ENCODE measurements around the gene RASGRF2.

Gene RASGRF2

DNA sequence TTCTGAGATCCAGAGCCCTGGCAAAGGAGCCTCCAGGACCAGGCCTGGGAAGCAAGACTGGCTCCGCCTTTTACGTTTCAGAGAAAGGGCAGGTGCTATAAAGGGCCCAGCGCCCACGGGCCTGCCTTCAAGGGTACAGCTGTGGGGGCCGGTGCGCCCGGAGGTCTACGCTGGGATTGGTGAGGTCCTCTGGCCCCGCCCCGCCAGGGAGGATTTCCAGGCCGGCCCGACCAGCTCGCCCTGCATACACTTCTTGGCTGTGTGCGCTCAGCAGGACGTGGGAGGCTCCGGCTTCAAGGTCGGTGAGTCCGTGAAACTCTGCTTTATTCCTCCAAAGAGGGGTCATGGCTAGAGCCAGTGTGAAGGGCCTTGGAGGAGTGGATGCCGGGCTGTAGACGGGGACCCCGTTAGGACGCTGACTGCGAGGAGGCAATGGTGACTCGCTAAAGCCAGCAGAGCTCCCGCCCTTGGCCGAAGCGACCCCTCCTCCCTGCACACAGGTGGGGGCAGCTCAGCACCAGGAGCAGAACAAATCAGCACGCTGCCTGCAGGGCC lies 273.0 kb downstream of the RASGRF2 start, which contains the start of gene CKMT2:
Gene CKMT2, plus strand, starts transcription at position 243 of the 555 bp plus-strand sequence. CDS start 17,811 bp downstream, outside the sequence.
- Histone ChIP-seq H3K27me3 (ENCODE audit: control insufficient read depth, insufficient read depth, low read length) (no peaks in the 10 kb centered on the region), H3K9ac (ENCODE audit: low read length) (peak within 1 kb of the TSS; percentile 63), H3K4me1 (ENCODE audit: control insufficient read depth, insufficient read depth, low read length) (no peaks in the 10 kb centered on the region), H3K36me3 (ENCODE audit: control insufficient read depth, insufficient read depth, low read length) (no peaks in the 10 kb centered on the region), H3K4me3 (ENCODE audit: low read length) (peak within 1 kb of the TSS; percentile 32), H3K9me3 (ENCODE audit: control insufficient read depth, low read length) (no peaks in the 10 kb centered on the region)

DNA sequence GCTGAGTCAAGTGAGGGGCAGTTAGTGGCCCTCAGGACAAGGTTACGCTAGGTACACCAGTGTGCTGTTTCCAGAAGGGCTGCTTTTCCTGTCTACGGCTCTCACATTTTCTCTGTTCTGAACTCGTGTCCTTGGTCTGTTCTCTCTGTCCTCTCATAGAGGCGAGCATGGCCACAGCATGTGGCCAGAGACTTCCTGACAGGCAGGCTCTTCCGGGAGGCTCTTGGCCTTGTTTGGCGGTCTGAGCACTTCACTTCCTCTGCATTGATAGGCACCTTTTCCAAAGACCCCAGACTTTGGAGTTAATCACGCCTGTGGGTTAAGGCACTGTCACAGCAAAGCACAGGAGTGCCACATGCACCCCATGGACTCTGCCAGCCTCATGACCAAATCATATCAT lies 274.1 kb downstream of the RASGRF2 start:
- H3K27me3 ChIP-seq (ENCODE audit: control insufficient read depth, insufficient read depth, low read length): no peaks in the 10 kb centered on the region
- no peaks in the 10 kb centered on the region for H3K36me3 ChIP-seq (ENCODE audit: control insufficient read depth, insufficient read depth, low read length)
- H3K4me1 ChIP-seq (ENCODE audit: control insufficient read depth, insufficient read depth, low read length): no peaks in the 10 kb centered on the region
- H3K4me3 ChIP-seq (ENCODE audit: low read length): no peak overlapping the region
- no peaks in the 10 kb centered on the region for H3K9me3 ChIP-seq (ENCODE audit: control insufficient read depth, low read length)
- H3K9ac ChIP-seq (ENCODE audit: low read length): no peak overlapping the region

DNA sequence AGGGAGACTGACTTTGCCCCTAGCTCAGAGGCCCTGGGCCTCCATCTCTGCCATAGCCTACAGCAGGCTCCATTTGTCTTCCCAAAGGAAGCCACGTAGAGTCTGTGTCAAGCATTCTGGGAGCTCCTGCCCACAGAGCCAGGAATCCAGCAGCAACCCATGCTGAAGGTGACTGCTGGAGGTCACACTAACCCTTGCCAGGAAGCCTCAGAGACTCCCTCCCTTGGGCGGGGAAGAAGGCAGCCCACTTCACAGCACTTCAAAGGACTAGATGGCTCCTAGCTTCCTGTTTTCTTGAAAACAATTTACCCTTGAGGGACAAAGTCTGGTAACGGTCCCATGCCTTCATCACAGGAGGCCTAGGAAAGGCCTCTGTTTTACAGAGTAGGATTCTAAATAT lies 274.6 kb downstream of the RASGRF2 start:
- Histone ChIP-seq H3K4me1 (ENCODE audit: control insufficient read depth, insufficient read depth, low read length) (no peaks in the 10 kb centered on the region), H3K27me3 (ENCODE audit: control insufficient read depth, insufficient read depth, low read length) (no peaks in the 10 kb centered on the region), H3K36me3 (ENCODE audit: control insufficient read depth, insufficient read depth, low read length) (no peaks in the 10 kb centered on the region), H3K9me3 (ENCODE audit: control insufficient read depth, low read length) (no peaks in the 10 kb centered on the region), H3K4me3 (ENCODE audit: low read length) (no peak overlapping the region), H3K9ac (ENCODE audit: low read length) (no peak overlapping the region)

DNA sequence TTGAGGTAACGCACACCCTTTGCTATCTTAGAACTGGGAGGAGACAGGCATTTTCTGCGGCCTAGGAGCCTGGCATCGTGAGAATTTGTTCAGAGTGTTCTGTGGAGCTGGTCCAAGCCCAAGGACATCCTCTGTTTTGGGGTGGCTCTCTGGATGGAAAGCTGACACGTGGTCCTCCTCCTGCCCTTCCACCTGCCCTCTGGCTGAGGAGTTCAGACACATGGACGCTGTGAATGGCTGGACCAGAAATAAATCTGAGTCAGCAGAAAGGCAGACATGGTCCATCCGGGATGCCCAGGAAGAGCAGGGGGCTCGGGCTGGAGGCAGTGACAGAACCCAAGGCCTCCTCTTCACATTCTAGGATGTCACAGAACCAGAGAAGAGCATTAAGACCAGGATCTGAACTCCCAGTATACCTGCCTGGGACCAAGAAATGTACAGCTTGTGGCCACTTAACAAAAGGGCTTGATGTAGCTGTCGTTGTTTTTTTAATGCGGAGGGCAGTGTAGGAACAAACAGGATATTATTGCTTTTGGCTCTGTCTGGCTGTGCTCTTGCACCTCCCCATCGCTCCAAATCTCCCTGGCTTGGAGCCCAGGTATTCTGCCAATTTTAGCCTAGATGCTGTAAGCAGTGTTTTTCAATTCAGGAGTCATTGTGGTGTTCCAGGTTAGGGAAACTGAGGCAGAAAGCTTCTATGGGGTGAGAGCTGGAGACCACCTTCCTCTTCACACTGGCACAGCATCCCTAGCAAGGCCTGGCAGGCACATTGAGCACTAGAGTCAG lies 275.3 kb downstream of the RASGRF2 start:
- H3K36me3 ChIP-seq (ENCODE audit: control insufficient read depth, insufficient read depth, low read length): no peaks in the 10 kb centered on the region
- no peaks in the 10 kb centered on the region for H3K27me3 ChIP-seq (ENCODE audit: control insufficient read depth, insufficient read depth, low read length)
- no peaks in the 10 kb centered on the region for H3K9me3 ChIP-seq (ENCODE audit: control insufficient read depth, low read length)
- H3K4me1 ChIP-seq (ENCODE audit: control insufficient read depth, insufficient read depth, low read length): no peaks in the 10 kb centered on the region
- no peak overlapping the region for H3K4me3 ChIP-seq (ENCODE audit: low read length)
- no peak overlapping the region for H3K9ac ChIP-seq (ENCODE audit: low read length)

DNA sequence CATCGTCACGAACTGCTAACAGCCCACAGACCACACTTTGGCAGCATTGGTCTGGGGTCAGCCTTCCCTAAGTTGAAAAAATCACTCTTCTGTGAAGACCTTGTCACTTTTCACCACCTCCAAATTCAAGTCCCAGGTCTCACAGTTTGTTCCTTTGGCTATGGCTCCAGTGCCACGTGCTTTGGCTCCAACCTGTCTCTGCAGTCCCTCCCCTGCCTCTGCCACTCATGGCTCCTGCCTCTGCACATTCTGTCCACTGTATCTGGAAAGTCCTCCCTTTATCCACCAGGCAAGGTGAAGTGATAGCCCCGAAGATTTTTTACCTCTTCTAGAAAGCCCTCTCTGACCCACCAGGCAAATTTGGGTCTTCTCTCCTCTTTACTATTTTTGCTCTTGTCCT lies 278.3 kb downstream of the RASGRF2 start:
- H3K27me3 ChIP-seq (ENCODE audit: control insufficient read depth, insufficient read depth, low read length): no peaks in the 10 kb centered on the region
- no peak overlapping the region for H3K4me3 ChIP-seq (ENCODE audit: low read length)
- H3K9ac ChIP-seq (ENCODE audit: low read length): no peak overlapping the region
- H3K9me3 ChIP-seq (ENCODE audit: control insufficient read depth, low read length): no peaks in the 10 kb centered on the region
- no peaks in the 10 kb centered on the region for H3K4me1 ChIP-seq (ENCODE audit: control insufficient read depth, insufficient read depth, low read length)
- no peaks in the 10 kb centered on the region for H3K36me3 ChIP-seq (ENCODE audit: control insufficient read depth, insufficient read depth, low read length)

DNA sequence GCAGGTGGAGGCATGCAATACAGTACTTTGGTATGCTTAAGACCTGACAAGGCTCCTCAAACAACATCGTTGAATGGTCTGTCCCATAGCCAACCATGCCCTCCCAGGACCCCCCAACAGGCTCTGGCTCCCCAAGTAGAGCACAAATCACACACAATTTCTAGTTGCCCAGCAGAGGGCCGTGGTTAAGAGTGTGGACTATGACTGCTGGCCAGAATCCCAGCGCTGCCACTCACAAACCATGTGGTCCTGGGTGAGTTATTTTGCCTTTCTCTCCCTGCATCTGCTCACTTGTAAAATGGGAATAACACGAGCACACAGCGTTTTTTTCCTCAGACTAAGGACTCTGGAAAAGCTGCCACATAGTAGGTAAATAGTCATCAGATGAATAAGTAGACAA lies 279.4 kb downstream of the RASGRF2 start:
- Histone ChIP-seq H3K36me3 (ENCODE audit: control insufficient read depth, insufficient read depth, low read length) (no peaks in the 10 kb centered on the region), H3K27me3 (ENCODE audit: control insufficient read depth, insufficient read depth, low read length) (no peaks in the 10 kb centered on the region), H3K4me3 (ENCODE audit: low read length) (no peak overlapping the region), H3K9ac (ENCODE audit: low read length) (no peak overlapping the region), H3K4me1 (ENCODE audit: control insufficient read depth, insufficient read depth, low read length) (peaks cover 4% of the 10 kb centered on the region), H3K9me3 (ENCODE audit: control insufficient read depth, low read length) (no peaks in the 10 kb centered on the region)

DNA sequence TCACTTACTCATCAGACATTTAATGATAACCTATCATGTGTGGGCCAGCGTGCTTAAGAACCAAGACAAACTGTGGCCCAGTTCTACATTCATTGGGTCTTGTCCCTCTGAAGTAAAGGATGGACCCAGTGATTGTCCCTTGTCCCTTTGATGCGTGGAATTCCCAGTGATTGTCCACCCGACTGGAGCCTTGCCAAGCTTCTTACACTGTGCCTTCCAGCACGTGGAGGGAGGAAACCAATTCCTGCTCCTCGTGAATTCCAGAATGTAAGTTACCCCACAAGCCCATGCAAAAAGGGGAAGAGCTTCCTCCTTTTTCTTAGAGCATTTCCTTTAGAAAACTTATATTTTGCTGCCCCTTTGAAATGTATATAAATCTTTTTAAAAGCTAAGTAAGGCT lies 280.8 kb downstream of the RASGRF2 start:
- Histone ChIP-seq H3K4me1 (ENCODE audit: control insufficient read depth, insufficient read depth, low read length) (peaks cover 17% of the 10 kb centered on the region), H3K4me3 (ENCODE audit: low read length) (no peak overlapping the region), H3K9ac (ENCODE audit: low read length) (no peak overlapping the region), H3K9me3 (ENCODE audit: control insufficient read depth, low read length) (no peaks in the 10 kb centered on the region), H3K27me3 (ENCODE audit: control insufficient read depth, insufficient read depth, low read length) (no peaks in the 10 kb centered on the region), H3K36me3 (ENCODE audit: control insufficient read depth, insufficient read depth, low read length) (no peaks in the 10 kb centered on the region)

DNA sequence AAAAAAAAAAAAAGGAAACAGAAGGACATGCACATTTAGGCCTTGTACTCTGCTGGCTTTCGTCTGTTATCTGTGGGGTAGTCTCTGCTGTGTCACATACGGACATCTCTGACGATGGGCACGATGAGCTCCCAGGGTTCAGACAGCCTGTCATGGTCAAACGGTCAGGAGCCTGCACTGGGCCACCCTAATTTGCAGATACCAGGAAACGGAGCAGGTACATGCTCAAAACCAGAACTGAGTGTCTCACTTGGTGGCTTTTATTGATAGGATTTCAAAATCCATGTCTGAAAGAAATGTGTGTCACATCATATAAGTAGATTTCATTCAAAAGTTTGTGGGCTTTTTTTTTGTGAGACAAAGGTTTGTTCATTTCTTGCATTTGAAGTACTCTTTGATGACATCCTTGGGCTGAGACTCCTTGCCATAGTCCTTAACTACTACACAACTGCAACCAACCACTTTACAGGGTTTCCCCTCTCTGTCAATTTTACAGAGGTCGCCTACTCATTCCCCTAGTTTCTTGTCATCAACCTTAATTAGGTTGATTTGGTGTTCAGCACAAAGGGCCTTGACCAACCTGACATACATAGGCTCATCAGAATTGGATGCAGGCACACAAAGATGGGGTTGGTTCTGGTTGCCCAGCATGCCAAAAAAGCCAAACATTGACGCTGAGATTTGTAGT lies 281.9 kb downstream of the RASGRF2 start:
- Histone ChIP-seq H3K36me3 (ENCODE audit: control insufficient read depth, insufficient read depth, low read length) (no peaks in the 10 kb centered on the region), H3K4me3 (ENCODE audit: low read length) (no peak overlapping the region), H3K9ac (ENCODE audit: low read length) (no peak overlapping the region), H3K27me3 (ENCODE audit: control insufficient read depth, insufficient read depth, low read length) (no peaks in the 10 kb centered on the region), H3K4me1 (ENCODE audit: control insufficient read depth, insufficient read depth, low read length) (peaks cover 28% of the 10 kb centered on the region), H3K9me3 (ENCODE audit: control insufficient read depth, low read length) (no peaks in the 10 kb centered on the region)

DNA sequence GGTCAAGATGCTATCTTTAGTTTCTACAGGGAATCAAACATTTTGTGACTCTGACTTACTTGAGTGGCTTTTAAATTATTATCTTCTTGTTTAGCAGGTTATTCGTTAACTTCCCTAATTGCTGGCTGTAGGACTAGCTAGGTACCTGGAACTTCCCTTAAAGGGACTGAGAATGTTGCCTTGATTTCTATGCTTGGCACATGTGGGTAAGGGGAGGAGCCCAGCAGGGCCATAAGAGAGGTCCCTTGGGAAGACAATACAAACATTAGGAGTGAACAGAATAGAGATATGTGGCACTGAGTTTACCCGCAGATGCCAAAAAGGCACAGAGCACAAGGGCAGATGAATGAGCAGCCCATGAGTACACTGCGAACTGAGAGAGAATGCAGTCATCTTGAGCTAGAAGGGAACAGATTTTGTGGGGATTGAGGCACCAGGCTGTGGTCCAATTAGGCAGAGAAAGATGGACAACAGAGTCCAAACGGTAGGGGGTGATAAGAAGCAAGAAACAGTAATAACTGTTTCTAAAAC lies 282.8 kb downstream of the RASGRF2 start:
- Histone ChIP-seq H3K27me3 (ENCODE audit: control insufficient read depth, insufficient read depth, low read length) (no peaks in the 10 kb centered on the region), H3K4me1 (ENCODE audit: control insufficient read depth, insufficient read depth, low read length) (peaks cover 35% of the 10 kb centered on the region)

DNA sequence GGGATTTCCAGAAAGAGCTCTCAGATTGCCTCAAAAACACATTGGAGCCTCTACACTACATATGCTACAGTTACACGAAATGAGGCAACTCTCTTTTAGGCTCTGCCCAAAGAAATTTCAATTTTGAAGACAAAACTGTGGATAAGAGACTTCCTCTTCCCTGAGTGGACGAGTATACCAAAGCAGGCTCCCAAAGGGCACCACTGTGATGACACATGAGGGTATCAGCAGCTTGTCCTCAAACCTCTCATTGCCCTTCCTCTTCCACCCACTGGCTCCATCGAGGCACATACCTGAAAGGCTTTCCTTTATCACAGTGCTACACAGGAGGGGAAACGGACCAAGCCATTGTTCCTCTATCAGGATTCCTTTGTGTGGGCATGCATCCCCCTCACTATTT lies 284.3 kb downstream of the RASGRF2 start:
- H3K9ac ChIP-seq (ENCODE audit: low read length): no peak overlapping the region
- no peaks in the 10 kb centered on the region for H3K9me3 ChIP-seq (ENCODE audit: control insufficient read depth, low read length)
- H3K4me1 ChIP-seq (ENCODE audit: control insufficient read depth, insufficient read depth, low read length): peaks cover 38% of the 10 kb centered on the region
- no peak overlapping the region for H3K4me3 ChIP-seq (ENCODE audit: low read length)
- H3K27me3 ChIP-seq (ENCODE audit: control insufficient read depth, insufficient read depth, low read length): no peaks in the 10 kb centered on the region
- H3K36me3 ChIP-seq (ENCODE audit: control insufficient read depth, insufficient read depth, low read length): no peaks in the 10 kb centered on the region

More for the DNA sequence above, 282.8 kb downstream of the RASGRF2 start:
- H3K9ac ChIP-seq (ENCODE audit: low read length): no peak overlapping the region
- H3K4me3 ChIP-seq (ENCODE audit: low read length): no peak overlapping the region
- H3K36me3 ChIP-seq (ENCODE audit: control insufficient read depth, insufficient read depth, low read length): no peaks in the 10 kb centered on the region
- no peaks in the 10 kb centered on the region for H3K9me3 ChIP-seq (ENCODE audit: control insufficient read depth, low read length)

DNA sequence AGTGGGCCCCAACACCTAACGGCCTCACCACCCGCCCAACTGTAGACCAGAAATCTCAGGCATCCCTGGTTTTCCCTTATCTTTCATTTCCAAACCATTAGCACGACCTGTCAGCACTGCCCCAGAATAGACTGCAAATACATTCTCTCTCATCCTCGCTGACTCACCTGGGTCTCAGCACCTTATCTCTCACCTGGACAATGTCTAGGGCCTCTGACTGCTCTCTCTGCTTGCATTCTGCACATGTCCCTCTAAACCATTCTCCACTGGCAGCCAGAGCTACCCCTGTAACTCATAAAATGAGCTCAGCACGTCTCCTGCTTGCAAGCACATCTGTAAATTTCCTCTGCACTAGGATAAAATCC lies 285.7 kb downstream of the RASGRF2 start:
- Histone ChIP-seq H3K36me3 (ENCODE audit: control insufficient read depth, insufficient read depth, low read length) (no peaks in the 10 kb centered on the region), H3K4me3 (ENCODE audit: low read length) (no peak overlapping the region), H3K9ac (ENCODE audit: low read length) (no peak overlapping the region), H3K4me1 (ENCODE audit: control insufficient read depth, insufficient read depth, low read length) (peaks cover 38% of the 10 kb centered on the region), H3K9me3 (ENCODE audit: control insufficient read depth, low read length) (no peaks in the 10 kb centered on the region), H3K27me3 (ENCODE audit: control insufficient read depth, insufficient read depth, low read length) (no peaks in the 10 kb centered on the region)

DNA sequence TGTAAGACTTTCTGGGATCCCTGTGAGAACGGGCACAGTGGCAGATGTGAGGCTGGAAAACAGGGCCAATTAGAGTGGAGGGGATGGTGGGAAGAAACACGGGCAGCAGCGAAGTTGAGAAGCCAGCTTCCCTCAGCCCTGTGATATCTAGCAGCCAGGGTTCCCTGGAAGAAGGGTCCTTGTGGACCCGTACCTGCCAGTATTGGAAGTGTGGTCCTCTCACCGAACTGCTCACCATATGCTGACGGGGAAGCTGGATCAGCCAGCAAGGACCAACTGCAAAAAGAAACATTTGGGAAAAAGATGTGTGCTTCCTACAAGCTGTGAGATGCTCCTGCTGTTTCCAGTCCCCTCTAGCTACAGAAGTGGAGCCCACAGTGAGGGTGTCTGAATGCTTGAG lies 286.5 kb downstream of the RASGRF2 start:
- Histone ChIP-seq H3K27me3 (ENCODE audit: control insufficient read depth, insufficient read depth, low read length) (no peaks in the 10 kb centered on the region), H3K4me3 (ENCODE audit: low read length) (no peak overlapping the region), H3K9ac (ENCODE audit: low read length) (no peak overlapping the region), H3K36me3 (ENCODE audit: control insufficient read depth, insufficient read depth, low read length) (no peaks in the 10 kb centered on the region), H3K9me3 (ENCODE audit: control insufficient read depth, low read length) (no peaks in the 10 kb centered on the region), H3K4me1 (ENCODE audit: control insufficient read depth, insufficient read depth, low read length) (peaks cover 38% of the 10 kb centered on the region)
